NCI-H2107 (cell line): ENCODE results near the gene NHLRC4.
"Not testable (repeated sequence)": the region's sequence is repeated elsewhere in the genome, so short reads cannot be mapped to it uniquely, and the experiment has no call there.

ENCODE experiments used
- DNase-seq: peaks from one replicate; lab custom pipeline; 2025; lab: John Stamatoyannopoulos, UW

Gene NHLRC4

DNA sequence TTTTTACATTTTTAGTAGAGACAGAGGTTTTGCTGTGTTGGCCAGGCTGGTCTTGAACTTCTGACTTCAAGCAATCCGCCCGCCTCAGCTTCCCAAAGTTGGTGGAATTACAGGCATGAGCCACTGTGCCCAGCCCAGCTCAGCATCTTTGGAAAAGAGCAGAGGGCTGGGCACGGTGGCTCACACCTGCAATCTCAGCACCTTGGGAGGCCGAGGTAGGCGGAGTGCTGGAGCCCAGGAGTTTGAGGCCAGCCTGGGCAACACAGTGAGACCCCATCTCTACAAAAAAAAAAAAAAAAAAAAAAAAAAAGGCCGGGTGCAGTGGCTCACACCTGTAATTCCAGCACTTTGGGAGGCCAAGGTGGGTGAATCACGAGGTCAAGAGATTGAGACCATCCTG lies 30.9 kb downstream of the NHLRC4 start:
- DNase-seq, result not testable (repeated sequence)

- DNase-seq, result no peak
These were observed 32.3 kb downstream of the NHLRC4 start for GRCh38 chr16:598823-599739.

GRCh38 chr16:600781-601180 lies 34.0 kb downstream of the NHLRC4 start:
- DNase-seq, result no peak

DNA sequence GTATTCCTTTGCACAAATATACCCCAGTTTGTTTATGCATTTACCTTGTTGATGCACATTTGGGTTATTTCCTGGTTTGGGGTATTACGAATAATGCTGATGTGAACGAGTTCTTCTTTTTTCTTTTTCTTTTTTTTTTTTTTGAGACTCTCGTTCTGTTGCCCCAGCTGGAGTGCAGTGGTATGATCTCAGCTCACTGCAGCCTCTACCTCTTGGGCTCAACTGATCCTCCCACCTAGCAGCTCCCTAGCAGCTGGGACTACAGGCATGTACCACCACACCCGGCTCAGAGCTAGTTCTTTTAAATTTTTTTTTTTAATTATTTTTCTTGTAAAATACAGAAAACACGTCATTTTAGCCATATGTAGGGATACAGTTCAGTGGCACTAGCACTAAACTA lies 37.1 kb downstream of the NHLRC4 start:
- DNase-seq, result no peak

- no peak for DNase-seq
These were observed 40.0 kb downstream of the NHLRC4 start for GRCh38 chr16:606656-607307.

DNA sequence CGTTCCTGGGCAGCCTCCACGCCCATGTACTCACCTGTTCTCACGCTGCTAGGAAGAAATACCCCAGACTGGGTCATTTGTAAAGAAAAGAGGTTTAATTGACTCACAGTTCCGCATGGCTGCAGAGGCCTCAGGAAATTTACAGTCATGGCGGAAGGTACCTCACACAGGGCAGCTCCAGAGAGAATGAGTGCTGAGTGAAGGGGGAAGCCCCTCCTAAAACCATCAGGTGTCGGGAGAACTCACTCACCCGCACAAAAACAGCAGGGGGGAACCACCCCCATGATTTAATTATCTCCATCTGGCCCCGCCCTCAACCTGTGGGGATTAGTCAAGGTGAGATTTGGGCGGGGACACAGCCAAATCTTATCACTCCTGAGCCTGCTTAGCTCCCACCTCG lies 41.2 kb downstream of the NHLRC4 start:
- no peak for DNase-seq

- no peak for DNase-seq
These were observed 42.5 kb downstream of the NHLRC4 start for GRCh38 chr16:609316-609715.

DNA sequence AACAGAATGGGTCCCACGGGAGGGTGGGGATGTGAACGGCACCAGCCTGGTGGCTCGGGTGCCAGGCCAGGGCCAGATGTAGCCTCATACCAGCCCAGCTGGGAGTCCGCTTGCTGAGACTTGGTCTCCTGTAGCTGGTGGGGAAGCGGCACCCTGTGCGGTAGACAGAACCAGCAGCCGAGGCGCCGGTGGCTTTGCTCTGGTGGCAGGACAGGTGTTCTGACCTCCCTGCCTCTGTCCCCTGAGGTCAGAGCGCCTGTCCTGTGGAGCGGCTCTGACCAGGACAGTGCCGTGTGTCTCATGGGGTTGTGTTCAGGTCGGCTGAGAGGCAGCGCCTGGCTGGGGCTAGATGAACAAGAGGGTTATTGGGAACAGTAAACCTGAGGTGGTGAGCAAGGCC lies 43.2 kb downstream of the NHLRC4 start:
- no peak for DNase-seq

DNA sequence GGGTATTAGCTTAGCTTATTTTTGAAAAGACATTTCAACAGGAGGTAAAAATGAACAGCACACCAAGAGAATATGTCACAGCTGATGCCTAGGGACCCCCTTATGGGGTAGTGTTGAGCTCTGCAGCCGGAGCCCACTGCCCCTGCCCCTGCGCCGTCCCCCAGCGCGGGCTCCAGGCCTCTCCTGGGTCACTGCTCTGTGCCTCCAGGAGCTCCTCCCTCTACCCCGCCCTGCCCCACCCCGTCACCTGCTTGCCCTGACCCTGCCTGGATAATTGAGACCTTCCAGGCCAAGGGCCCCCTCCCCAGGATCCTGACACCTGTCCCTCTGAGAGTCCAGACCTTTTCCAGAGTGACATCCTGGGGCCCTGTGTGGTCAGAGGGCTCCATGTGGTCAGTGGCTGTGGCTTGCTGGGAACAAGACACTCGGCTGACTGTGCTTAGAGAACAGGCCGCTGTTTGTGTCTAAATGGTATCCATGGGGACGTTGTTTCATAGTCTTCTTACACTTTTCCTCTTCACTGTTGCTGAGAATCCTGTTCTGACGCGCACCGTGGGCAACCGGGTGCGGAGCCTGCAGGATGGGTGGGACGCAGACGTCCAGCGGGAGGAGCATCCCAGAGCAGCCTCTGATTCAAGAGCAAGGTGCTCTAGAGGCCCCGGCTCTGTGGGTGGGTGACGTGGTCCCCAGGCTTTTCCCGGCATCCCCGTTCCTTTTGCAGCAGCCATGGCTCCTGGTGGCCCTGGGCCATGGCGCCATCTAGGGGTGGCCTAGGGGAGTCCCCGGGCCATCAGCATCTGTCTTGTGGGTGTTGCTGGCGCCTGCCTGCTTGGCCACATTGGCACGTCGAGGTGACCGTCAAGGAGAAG lies 43.9 kb downstream of the NHLRC4 start:
- no peak for DNase-seq

- no peak for DNase-seq
These were observed 48.3 kb downstream of the NHLRC4 start for GRCh38 chr16:615122-615521.

GRCh38 chr16:616733-617586 lies 50.2 kb downstream of the NHLRC4 start:
- DNase-seq, result no peak

GRCh38 chr16:617855-618254 lies 51.0 kb downstream of the NHLRC4 start:
- no peak for DNase-seq
